Measurements from ENCODE around the gene UNC13A. TPM values are rescaled to one million over a fixed set of nuclear protein-coding genes. Genes with fewer than 3 reads are reported as not detected.
"Not testable (repeated sequence)": the region's sequence is repeated elsewhere in the genome, so short reads cannot be mapped to it uniquely, and the experiment has no call there.

UNC13A gene
- total and polyA plus RNA-seq, 7 donors, result under 0.01 to 0.83 (median 0.60) TPM

DNA sequence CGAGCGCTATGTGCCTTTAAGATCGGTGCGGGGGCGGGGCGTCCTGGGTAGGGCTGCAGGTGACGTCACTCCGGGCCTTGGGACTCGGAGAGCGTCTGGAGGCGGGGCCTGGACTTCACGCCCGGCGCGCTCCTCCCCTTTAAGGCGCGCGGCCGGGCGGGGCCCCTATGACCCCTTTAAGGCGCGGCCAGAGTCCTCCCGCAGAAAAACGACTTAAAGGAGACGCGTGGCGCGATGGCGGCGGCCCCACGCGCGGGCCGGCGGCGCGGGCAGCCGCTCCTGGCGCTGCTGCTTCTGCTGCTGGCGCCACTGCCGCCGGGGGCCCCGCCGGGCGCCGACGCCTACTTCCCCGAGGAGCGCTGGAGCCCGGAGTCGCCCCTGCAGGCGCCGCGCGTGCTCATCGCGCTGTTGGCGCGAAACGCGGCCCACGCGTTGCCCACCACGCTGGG, 132.7 kb downstream of the UNC13A start, which contains the start of gene COLGALT1:
Gene COLGALT1, plus strand, starts transcription at position 170 of the 449 bp plus-strand sequence. Its CDS starts 65 bp downstream, at position 235.
- Histone ChIP-seq H3K36me3 (peaks cover 8 to 26% (median 15%) of the 10 kb centered on the region in 4 donors), H3K4me3 (peak within 1 kb of the TSS; percentile 76 to 91 (median 86)), H3K9me3 (no peaks in the 10 kb centered on the region), H3K27me3 (no peaks in the 10 kb centered on the region), H3K27ac (peak within 1 kb of the TSS; percentile 80 to 87 (median 82)), H3K4me1 (peaks cover 0 to 24% (median 16%) of the 10 kb centered on the region in 4 donors)
- peak; percentile 99 for DNase-seq
- WGBS, 2 donors, result 0% methylated on average over 64 of the region's 64 CpGs
- intact Hi-C loops (cut with DNase I), result loop anchor here (1.0 to 2.0 kb wide), 2 partner anchors 43 to 85 kb away; partner anchors contain the start of gene SLC27A1
- no peak for TF ChIP-seq POLR2A (IDR thresholded peaks at IDR 0.05)
- TF ChIP-seq EP300 (IDR thresholded peaks at IDR 0.05), result no peak
- TF ChIP-seq, protein P1, sequence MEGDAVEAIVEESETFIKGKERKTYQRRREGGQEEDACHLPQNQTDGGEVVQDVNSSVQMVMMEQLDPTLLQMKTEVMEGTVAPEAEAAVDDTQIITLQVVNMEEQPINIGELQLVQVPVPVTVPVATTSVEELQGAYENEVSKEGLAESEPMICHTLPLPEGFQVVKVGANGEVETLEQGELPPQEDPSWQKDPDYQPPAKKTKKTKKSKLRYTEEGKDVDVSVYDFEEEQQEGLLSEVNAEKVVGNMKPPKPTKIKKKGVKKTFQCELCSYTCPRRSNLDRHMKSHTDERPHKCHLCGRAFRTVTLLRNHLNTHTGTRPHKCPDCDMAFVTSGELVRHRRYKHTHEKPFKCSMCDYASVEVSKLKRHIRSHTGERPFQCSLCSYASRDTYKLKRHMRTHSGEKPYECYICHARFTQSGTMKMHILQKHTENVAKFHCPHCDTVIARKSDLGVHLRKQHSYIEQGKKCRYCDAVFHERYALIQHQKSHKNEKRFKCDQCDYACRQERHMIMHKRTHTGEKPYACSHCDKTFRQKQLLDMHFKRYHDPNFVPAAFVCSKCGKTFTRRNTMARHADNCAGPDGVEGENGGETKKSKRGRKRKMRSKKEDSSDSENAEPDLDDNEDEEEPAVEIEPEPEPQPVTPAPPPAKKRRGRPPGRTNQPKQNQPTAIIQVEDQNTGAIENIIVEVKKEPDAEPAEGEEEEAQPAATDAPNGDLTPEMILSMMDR (IDR thresholded peaks at IDR 0.05), result no peak
- peak in 2 of 4 donors; percentile 8 to 57 for TF ChIP-seq POLR2AphosphoS5 (IDR thresholded peaks at IDR 0.05)

DNA sequence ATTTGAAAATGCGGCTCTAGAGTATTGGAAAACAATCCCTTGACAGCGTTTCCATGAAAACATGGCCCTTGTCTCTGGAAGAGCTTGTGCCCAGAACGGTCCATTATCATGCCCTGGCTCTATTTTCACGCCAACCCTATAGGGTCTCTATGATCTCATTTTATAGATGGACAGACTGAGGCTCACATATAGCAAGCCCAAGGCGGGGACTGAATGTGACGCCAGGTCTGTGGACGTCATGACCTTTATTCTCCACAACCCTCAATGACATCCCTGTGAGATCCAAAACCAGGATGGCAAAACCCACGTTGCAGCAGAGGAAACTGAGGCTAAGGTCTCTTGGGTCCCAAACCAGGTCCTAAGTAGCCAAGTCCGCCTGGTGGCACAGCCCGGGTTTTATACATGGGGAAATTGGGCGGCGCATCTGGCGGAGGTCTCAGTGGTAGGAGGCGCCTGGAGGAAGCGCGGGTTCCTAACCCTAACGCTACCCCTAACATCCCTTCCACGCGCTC, 133.1 kb downstream of the UNC13A start:
- Histone ChIP-seq H3K9me3 (no peaks in the 10 kb centered on the region), H3K27ac (peak overlapping the region; percentile 80 to 87 (median 82)), H3K4me1 (peaks cover 0 to 24% (median 16%) of the 10 kb centered on the region in 4 donors), H3K4me3 (peak overlapping the region; percentile 76 to 91 (median 86)), H3K27me3 (no peaks in the 10 kb centered on the region), H3K36me3 (peaks cover 8 to 21% (median 10%) of the 10 kb centered on the region in 4 donors)
- intact Hi-C loops (cut with DNase I), result loop anchor here (1.0 to 2.0 kb wide), 2 partner anchors 42 to 85 kb away; partner anchors contain the start of gene SLC27A1
- TF ChIP-seq POLR2A (IDR thresholded peaks at IDR 0.05), result no peak
- no peak for DNase-seq
- WGBS, 2 donors, result 9 to 16% methylated on average over 19 of the region's 19 CpGs

DNA sequence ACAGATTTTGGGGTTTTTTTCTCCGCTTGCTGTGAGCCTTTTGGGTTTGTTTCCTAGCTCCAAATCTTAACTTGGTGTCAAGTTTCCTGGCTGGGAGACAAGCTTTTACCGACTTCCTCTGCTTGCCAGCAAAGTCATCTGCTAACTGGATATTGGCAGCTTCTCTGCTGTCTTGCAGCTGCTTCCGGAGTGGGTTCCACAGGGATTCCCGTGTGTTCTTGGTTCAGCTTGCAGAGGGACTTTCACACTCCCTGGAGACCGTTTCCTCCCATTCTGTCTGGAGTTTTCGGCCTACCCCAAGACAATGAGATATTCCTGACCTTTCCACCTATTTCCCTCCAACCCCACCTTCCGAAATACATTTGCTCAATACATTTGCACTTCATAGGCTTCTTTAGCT, 134.9 kb downstream of the UNC13A start:
- WGBS, 2 donors, result 46 to 68% methylated on average over 7 of the region's 7 CpGs
- Histone ChIP-seq H3K36me3 (peaks cover 0 to 6% (median 0%) of the 10 kb centered on the region in 4 donors), H3K27me3 (no peaks in the 10 kb centered on the region), H3K4me1 (peaks cover 0 to 24% (median 16%) of the 10 kb centered on the region in 4 donors), H3K27ac (peak overlapping the region; percentile 23 to 60 (median 59)), H3K4me3 (no peak overlapping the region), H3K9me3 (no peaks in the 10 kb centered on the region)
- intact Hi-C loops (cut with DNase I), result no loop called here
- DNase-seq, result peak; percentile 90
- TF ChIP-seq, protein P1 (IDR thresholded peaks at IDR 0.05), result no peak
- TF ChIP-seq POLR2AphosphoS5 (IDR thresholded peaks at IDR 0.05) (peak in 3 of 4 donors; percentile 43 to 77 (median 55)), EP300 (IDR thresholded peaks at IDR 0.05) (peak in 1 of 4 donors; percentile 25), POLR2A (IDR thresholded peaks at IDR 0.05) (no peak)

DNA sequence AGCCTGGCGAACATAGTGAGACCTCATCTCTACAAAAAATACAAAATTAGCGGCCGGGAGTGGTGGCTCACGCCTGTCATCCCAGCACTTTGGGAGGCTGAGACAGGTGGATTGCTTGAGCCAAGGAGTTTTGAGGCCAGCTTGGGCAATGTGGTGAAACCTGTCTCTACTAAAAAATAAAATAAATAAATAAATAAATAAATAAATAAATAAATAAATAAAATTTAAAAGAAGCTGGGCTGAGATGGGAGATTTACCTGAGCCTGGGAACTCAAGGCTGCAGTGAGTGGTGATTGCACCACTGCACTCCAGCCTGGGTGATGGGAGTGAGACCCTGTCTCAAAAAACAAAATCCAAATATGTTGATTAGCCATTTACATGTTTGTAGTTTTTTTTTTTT, 135.4 kb downstream of the UNC13A start:
- H3K27ac ChIP-seq; H3K9me3 ChIP-seq; H3K27me3 ChIP-seq; H3K4me3 ChIP-seq; H3K36me3 ChIP-seq; DNase-seq; intact Hi-C loops (cut with DNase I): not testable (repeated sequence)
- H3K4me1 ChIP-seq, result peaks cover 0 to 24% (median 16%) of the 10 kb centered on the region in 4 donors
- 92 to 96% methylated on average over 4 of the region's 4 CpGs for WGBS, 2 donors

Other genes with a start within 250 kb of the UNC13A start
- gene TMEM221, start 239.7 kb downstream of the UNC13A start, total RNA-seq, result 1 to 10 TPM in 2 of 4 donors, under 1 TPM in 1, not detected in 1; 0.36 to 1.8 (median 1.7) TPM
- gene TMEM221, start 239.7 kb downstream of the UNC13A start, polyA plus RNA-seq, result under 1 TPM in 1 of 3 donors, not detected in 2; 0.23 TPM
- not detected for gene NXNL1, start 227.4 kb downstream of the UNC13A start, total RNA-seq
- not detected for gene NXNL1, start 227.4 kb downstream of the UNC13A start, polyA plus RNA-seq
- gene SLC27A1, start 217.8 kb downstream of the UNC13A start, total RNA-seq, result 10 to 100 TPM; 13.2 to 23.8 (median 15.9) TPM
- 1 to 10 TPM in 2 of 3 donors, under 1 TPM in 1; 0.69 to 8.8 (median 3.6) TPM for gene SLC27A1, start 217.8 kb downstream of the UNC13A start, polyA plus RNA-seq
- gene PGLS, start 176.7 kb downstream of the UNC13A start, total RNA-seq, result 10 to 100 TPM; 27.8 to 54.6 (median 47.2) TPM
- gene PGLS, start 176.7 kb downstream of the UNC13A start, polyA plus RNA-seq, result 100 to 1,000 TPM; 103 to 122 (median 115) TPM
- 10 to 100 TPM; 49.6 to 62.3 (median 53.5) TPM for gene COLGALT1, start 132.7 kb downstream of the UNC13A start, total RNA-seq
- 10 to 100 TPM in 2 of 3 donors, 1 to 10 TPM in 1; 7.8 to 59.8 (median 15.5) TPM for gene COLGALT1, start 132.7 kb downstream of the UNC13A start, polyA plus RNA-seq
- gene MAP1S, start 31.1 kb upstream of the UNC13A start, total RNA-seq, result 10 to 100 TPM; 13.3 to 35.8 (median 16.6) TPM
- gene MAP1S, start 31.1 kb upstream of the UNC13A start, polyA plus RNA-seq, result 10 to 100 TPM; 13.8 to 20.6 (median 15.7) TPM
- 1 to 10 TPM; 1.8 to 5.8 (median 4.4) TPM for gene FCHO1, start 63.1 kb upstream of the UNC13A start, total RNA-seq
- gene FCHO1, start 63.1 kb upstream of the UNC13A start, polyA plus RNA-seq, result 10 to 100 TPM in 1 of 3 donors, 1 to 10 TPM in 2; 1.2 to 14.4 (median 2.5) TPM
- under 1 TPM in 1 of 4 donors, not detected in 3; 0.55 TPM for gene B3GNT3, start 106.8 kb upstream of the UNC13A start, total RNA-seq
- 10 to 100 TPM; 20.4 to 72.3 (median 35.4) TPM for gene B3GNT3, start 106.8 kb upstream of the UNC13A start, polyA plus RNA-seq
- gene INSL3, start 133.2 kb upstream of the UNC13A start, total RNA-seq, result not detected
- gene INSL3, start 133.2 kb upstream of the UNC13A start, polyA plus RNA-seq, result under 1 TPM in 1 of 3 donors, not detected in 2; 0.85 TPM
- gene JAK3, start 159.6 kb upstream of the UNC13A start, total RNA-seq, result 1 to 10 TPM; 1.4 to 4.3 (median 1.7) TPM
- 10 to 100 TPM in 1 of 3 donors, 1 to 10 TPM in 1, under 1 TPM in 1; 0.46 to 22.0 (median 1.2) TPM for gene JAK3, start 159.6 kb upstream of the UNC13A start, polyA plus RNA-seq
- 1,000 to 10,000 TPM; 1,686 to 2,372 (median 2,021) TPM for gene RPL18A, start 171.6 kb upstream of the UNC13A start, total RNA-seq
- gene RPL18A, start 171.6 kb upstream of the UNC13A start, polyA plus RNA-seq, result 1,000 to 10,000 TPM; 3,119 to 3,945 (median 3,295) TPM
- gene SLC5A5, start 183.6 kb upstream of the UNC13A start, total RNA-seq, result not detected
- under 1 TPM in 2 of 3 donors, not detected in 1; 0.13 to 0.60 TPM for gene SLC5A5, start 183.6 kb upstream of the UNC13A start, polyA plus RNA-seq
- gene CCDC124, start 244.7 kb upstream of the UNC13A start, total RNA-seq, result 10 to 100 TPM; 52.8 to 86.4 (median 73.1) TPM
- gene CCDC124, start 244.7 kb upstream of the UNC13A start, polyA plus RNA-seq, result 100 to 1,000 TPM in 1 of 3 donors, 10 to 100 TPM in 2; 72.8 to 126 (median 99.1) TPM

Measured in sigmoid colon (tissue), 7 donors.